Measurements from ENCODE around the gene ELF3.
"Not testable (repeated sequence)": the region's sequence is repeated elsewhere in the genome, so short reads cannot be mapped to it uniquely, and the experiment has no call there.

Gene ELF3

GRCh38 chr1:202010180-202011015 is at the start of gene ELF3:
Gene ELF3, plus strand, starts transcription at chr1:202010587. Its CDS starts 550 bp downstream, at chr1:202011137.
- DNase-seq = no peak

GRCh38 chr1:201962382-201962781 is 48.0 kb upstream of the ELF3 start:
- DNase-seq = not testable (repeated sequence)

DNA sequence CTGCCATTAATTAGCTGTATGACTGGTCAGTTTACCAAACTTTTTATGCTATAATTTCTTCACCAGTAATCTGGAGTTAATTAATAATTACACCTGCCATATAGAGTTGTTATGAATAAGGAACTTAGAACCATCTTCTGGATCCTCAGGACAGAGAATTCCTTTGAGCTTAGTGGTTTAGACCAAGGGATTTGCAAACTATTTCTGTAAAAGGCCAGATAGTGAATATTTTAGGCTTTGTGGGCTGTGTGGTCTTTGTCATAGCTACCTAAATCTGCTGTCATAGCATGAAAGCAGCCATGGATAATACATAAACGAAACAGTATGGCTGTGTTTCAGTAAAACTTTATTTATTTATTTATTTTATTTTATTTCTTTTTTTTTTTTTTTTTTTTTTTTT is 46.1 kb upstream of the ELF3 start:
- DNase-seq = no peak

- no peak for DNase-seq
These were observed 44.2 kb upstream of the ELF3 start for GRCh38 chr1:201966171-201966570.

GRCh38 chr1:201968202-201968925 is 42.0 kb upstream of the ELF3 start:
- no peak for DNase-seq

GRCh38 chr1:201970334-201971159 is 39.8 kb upstream of the ELF3 start:
- no peak for DNase-seq

DNA sequence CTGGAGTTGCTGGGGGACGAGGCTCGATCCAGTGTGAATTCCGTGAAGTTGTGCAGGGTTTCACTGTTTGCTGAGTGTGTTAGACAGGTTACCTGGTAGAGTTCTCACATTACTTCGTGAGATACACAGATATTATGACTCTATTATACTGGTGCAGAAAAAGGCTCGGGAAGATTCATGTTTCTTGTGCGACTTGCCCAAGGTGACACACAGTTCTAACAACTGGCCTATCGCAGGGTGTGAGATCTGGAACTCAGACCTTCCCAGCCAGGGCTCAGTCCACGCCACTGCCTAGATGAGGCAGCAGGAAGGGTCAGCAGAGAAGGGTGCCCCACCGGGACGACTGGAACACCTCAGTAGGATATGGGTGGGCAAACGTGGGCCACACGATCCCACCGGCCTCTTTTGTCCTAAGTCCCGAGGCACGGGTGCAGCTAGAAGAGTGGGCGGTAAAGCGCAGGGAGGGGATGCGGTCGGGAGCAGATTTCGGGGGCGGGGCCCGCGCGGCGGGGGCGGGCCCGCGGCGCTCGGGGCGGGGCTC is 28.2 kb upstream of the ELF3 start:
- DNase-seq = no peak

- DNase-seq = peak; percentile 24
These were observed 27.6 kb upstream of the ELF3 start, which contains the start of gene RNPEP for GRCh38 chr1:201982623-201983379. Gene RNPEP, plus strand, starts transcription at chr1:201982648. Its CDS starts 19 bp downstream, at chr1:201982667.

DNA sequence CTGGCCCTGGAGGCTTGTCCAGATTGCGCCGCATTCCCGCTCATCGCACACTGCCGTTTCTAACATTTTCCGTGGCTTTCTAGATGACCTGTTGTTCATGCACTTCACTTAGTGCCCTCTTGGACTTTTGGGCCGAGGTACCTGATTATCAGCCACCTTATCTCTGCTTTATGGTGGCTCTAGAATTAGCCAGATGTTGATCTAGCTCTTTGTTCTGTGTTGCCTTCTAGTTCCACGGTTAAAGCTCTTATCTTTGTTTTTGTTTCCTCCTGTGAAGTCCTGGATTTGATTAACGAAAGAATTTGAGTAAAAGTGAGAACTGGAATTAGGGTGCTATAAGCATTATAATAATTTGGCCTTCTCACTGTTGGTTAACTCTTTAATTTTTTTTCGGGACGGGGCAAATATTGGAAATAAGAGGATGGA is 27.0 kb upstream of the ELF3 start:
- no peak for DNase-seq

- DNase-seq = no peak
These were observed 25.9 kb upstream of the ELF3 start for GRCh38 chr1:201984446-201984845.

- no peak for DNase-seq
These were observed 25.0 kb upstream of the ELF3 start for GRCh38 chr1:201985355-201985754.

DNA sequence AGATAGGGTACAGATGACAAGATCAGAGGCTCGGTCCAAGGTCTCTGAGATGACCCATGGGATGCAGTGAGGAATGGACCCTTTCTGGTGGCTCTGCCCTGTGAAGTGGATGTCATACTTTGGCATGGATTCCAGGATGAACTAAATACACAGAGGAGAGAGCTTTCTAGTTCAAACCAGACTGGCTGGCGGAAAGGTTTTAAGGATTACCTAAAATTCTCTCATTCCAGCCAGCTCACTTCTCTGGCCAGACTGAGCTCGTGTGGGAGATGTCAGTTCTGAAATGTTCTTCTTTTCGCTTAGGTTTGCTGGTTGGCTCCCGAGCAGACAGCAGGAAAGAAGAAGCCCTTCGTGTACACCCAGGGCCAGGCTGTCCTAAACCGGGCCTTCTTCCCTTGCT is 21.8 kb upstream of the ELF3 start:
- no peak for DNase-seq

- DNase-seq = no peak
These were observed 20.8 kb upstream of the ELF3 start for GRCh38 chr1:201989354-201990128.

DNA sequence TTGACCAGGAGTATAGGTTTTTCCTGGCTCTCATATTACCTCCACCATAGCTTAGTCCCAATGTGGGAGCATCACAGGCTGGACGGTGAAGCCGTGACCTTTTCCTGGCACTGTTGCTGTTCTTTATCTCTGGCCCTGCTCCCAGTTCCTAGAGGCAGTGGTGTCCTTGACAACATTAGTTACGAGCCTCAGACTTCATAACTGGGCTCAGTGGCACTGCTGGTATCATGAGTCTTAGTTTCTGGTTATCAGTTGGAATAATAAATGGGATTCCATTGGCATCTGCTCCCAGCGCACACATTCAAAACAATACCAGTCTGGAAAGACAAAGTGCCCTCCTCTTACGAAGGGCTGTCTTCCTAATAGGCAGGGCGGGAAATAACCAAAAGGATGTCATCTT is 20.0 kb upstream of the ELF3 start:
- DNase-seq = no peak

DNA sequence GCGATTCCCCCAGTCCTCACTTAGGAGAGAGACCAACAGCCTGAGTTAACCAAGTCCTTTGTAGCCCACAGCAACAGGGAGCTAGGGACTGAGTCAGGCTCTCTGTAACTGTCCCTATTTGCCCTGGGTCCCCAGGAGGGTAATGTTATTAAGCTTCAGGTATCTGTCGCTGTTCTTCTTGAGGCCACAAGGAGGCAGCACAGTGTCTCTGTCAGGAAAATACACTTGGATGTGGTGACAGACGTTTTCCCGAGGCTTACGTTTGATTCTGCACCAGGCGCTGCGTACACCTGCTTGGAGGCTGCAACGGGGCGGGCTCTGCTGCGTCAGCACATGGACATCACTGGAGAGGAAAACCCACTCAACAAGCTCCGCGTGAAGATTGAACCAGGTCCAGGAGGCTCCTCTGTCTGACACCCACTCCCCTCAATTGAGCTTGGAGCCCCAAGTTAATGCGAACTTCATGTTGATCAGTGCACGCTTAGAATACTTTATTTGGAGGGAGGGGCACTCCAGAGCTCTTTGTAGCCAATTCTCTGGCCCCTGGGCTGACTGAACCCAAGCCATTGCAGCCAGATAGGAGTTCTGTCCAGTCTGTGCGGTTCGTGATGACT is 10.7 kb upstream of the ELF3 start:
- no peak for DNase-seq

GRCh38 chr1:202002507-202002906 is 7.9 kb upstream of the ELF3 start:
- DNase-seq = no peak

DNA sequence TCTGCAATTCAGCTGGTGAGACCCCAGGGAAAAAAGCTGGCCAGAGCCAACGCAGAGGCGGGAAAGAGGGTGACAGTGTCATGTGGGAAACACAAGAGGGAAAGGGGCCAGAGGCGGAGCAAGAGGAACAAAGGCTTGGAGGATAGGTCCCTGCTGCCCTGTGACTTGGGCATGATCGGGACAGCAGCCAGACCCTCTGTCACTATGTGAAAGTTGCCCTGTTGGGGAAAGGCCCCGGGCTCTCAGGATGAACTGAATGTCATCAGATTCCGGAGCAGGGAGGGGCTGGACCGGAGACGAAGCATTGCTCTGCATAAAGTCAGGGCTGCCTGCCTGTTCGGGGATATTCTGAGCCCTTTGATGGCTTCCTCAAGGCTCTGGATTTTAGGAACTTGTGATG is 5.7 kb upstream of the ELF3 start:
- no peak for DNase-seq

DNA sequence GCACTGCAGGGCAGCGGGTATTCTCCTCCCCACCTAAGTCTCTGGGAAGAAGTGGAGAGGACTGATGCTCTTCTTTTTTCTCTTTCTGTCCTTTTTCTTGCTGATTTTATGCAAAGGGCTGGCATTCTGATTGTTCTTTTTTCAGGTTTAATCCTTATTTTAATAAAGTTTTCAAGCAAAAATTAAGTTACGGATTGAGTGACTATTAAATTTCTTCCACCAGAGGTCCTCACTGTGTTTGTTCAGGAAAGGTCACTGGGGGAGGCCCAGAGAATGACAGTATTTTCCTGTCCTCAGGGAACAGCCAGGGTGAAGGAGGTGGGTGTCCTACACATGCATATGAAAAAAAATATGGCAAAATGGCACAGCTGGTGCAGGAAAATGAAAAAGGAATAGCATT is 4.4 kb upstream of the ELF3 start:
- DNase-seq = no peak

DNA sequence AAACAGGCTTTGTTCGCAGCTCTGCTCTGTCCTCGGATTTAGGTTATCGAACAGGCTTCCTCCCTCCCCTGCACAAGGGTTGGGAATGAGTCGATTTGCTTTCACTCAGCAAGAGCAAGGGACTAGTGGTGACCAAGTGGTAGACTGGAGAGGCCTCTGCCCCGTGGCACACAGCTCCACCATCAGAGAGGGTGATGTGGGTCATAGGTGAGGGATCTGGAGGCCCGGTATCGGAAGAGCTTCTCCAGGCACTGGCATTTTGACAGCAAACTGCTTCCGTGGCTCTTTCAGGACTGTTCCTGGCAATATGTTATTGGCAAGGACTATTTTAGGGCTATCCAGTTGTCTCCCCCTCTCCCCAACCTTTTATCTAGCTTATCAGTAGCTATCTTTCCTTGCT is 3.1 kb upstream of the ELF3 start:
- DNase-seq = no peak

- DNase-seq = no peak
These were observed 2.4 kb upstream of the ELF3 start for GRCh38 chr1:202007805-202008489.

All from SIG-M5 (cell line).